ENCODE measurements around the gene SNAPC2. TPM values are rescaled to one million over a fixed set of nuclear protein-coding genes. Genes with fewer than 3 reads are reported as not detected.

Gene SNAPC2
- total and polyA plus RNA-seq, 12 donors = 8.2 to 38.2 (median 20.9) TPM

DNA sequence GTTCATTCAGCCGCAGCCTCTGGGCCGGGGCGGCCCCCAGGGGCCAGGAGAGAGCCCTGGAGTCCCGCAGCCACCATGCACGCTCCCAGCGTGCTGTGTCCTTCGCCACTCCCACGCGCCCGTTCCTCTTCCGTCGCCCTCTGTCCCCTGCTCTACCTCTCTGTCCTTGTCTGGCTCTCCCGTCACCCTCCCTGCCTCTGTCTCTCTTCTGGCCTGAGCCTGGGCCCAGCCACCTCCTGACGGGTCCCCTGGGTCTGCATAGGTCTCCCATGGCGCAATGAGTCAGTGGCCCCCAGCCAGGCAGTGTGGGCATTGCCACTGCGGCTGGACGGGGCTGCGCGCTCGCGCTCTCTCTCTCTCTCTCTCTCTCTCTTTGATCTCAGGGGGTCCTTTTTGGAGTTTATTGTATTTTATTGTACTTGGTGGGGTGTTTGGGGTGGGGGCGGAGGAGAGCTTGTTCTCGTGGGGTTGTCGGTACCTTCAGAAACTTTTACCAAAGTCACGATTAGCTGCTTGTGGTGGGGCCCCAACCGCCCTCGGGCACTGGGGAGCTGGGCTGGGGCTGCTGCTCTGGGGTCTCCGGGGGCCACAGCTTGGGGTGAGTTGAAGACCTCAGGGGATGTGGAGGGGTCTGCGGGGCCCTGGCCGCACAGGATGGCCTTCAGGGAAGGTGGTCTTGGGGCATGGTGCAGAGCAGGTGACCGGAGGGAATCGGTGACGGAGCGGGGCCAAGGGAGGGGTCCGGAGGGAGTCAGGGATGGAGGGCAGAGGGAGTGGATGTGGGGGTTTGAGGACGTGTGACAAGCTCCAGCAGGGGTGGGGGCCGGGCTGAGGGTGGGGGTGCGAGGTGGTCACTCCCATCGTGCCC, 7.2 kb upstream of the SNAPC2 start:
- Histone ChIP-seq H3K4me1 (replicated peaks in 1 of 2) (peaks cover 12 to 18% of the 10 kb centered on the region in 2 donors), H3K9me3 (replicated peaks in 1 of 3) (no peaks in the 10 kb centered on the region), H3K4me3 (no peak overlapping the region), H3K27ac (no peak overlapping the region), H3K27me3 (peaks cover 18% of the 10 kb centered on the region), H3K36me3 (replicated peaks in 1 of 2) (peaks cover 0 to 35% of the 10 kb centered on the region in 2 donors)
- peak in 2 of 7 donors; percentile 25 to 55 for DNase-seq
- intact Hi-C loops (cut with DNase I) = no loop called here
- WGBS, 4 donors = 92 to 95% (median 94%) methylated on average over 36 to 39 of the region's 39 CpGs
- TF ChIP-seq POLR2A (IDR thresholded peaks at IDR 0.05) = no peak
- TF ChIP-seq, protein P1, sequence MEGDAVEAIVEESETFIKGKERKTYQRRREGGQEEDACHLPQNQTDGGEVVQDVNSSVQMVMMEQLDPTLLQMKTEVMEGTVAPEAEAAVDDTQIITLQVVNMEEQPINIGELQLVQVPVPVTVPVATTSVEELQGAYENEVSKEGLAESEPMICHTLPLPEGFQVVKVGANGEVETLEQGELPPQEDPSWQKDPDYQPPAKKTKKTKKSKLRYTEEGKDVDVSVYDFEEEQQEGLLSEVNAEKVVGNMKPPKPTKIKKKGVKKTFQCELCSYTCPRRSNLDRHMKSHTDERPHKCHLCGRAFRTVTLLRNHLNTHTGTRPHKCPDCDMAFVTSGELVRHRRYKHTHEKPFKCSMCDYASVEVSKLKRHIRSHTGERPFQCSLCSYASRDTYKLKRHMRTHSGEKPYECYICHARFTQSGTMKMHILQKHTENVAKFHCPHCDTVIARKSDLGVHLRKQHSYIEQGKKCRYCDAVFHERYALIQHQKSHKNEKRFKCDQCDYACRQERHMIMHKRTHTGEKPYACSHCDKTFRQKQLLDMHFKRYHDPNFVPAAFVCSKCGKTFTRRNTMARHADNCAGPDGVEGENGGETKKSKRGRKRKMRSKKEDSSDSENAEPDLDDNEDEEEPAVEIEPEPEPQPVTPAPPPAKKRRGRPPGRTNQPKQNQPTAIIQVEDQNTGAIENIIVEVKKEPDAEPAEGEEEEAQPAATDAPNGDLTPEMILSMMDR (IDR thresholded peaks at IDR 0.05) = no peak

DNA sequence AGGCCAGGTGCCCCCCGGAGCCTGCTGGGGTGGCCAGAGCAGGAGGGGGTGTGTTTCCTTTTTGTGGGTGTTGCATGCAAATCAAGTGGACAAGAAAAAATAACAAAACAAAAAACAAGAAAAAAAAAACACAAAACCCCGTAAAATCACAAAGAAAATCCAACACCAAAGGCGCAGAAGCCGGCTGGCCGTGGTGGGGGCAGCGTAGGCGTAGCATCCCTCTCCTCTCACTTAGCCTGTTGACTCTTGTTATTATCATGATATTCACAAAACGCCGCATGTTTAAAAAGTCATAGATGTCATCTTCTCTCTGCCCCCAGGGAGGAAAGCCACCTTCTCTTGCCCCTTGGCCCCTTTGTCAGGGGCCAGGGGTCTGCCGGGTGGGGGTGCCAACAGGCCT, 6.5 kb upstream of the SNAPC2 start:
- TF ChIP-seq, protein P1 (IDR thresholded peaks at IDR 0.05) = no peak
- TF ChIP-seq POLR2A (IDR thresholded peaks at IDR 0.05) = no peak

DNA sequence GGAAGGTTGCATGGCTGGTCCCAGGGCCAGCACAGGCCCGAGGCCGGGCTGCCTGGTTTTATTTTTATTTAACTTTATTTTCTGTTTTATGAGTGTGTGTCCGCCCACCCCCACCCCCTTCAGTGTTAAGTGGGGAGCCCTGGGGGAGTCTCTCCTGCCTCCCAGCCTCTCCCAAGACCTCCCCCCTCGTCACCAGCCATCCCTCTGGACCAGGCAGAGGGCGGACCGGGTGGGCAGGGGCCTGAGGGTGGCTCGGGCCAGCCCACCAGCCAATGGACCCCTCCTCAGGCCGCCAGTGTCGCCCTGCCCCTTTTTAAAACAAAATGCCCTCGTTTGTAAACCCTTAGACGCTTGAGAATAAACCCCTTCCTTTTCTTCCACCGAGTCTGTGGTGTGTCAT, 6.0 kb upstream of the SNAPC2 start:
- no peaks in the 10 kb centered on the region for H3K9me3 ChIP-seq (replicated peaks in 1 of 3)
- TF ChIP-seq, protein P1 (IDR thresholded peaks at IDR 0.05) = no peak
- TF ChIP-seq POLR2A (IDR thresholded peaks at IDR 0.05) = no peak
- peaks cover 12 to 14% of the 10 kb centered on the region in 2 donors for H3K4me1 ChIP-seq (replicated peaks in 1 of 2)
- intact Hi-C loops (cut with DNase I) = no loop called here
- WGBS, 4 donors = 49 to 65% (median 60%) methylated on average over 9 to 12 of the region's 12 CpGs
- DNase-seq = no peak
- peaks cover 25% of the 10 kb centered on the region for H3K27me3 ChIP-seq
- H3K36me3 ChIP-seq (replicated peaks in 1 of 2) = peaks cover 0 to 35% of the 10 kb centered on the region in 2 donors
- no peak overlapping the region for H3K4me3 ChIP-seq
- no peak overlapping the region for H3K27ac ChIP-seq

More for the DNA sequence above, 6.5 kb upstream of the SNAPC2 start:
- peaks cover 12 to 14% of the 10 kb centered on the region in 2 donors for H3K4me1 ChIP-seq (replicated peaks in 1 of 2)
- peaks cover 23% of the 10 kb centered on the region for H3K27me3 ChIP-seq
- no peak for DNase-seq
- intact Hi-C loops (cut with DNase I) = no loop called here
- WGBS, 4 donors = 83 to 87% (median 87%) methylated on average over 10 of the region's 10 CpGs
- peaks cover 0 to 35% of the 10 kb centered on the region in 2 donors for H3K36me3 ChIP-seq (replicated peaks in 1 of 2)
- H3K9me3 ChIP-seq (replicated peaks in 1 of 3) = no peaks in the 10 kb centered on the region
- no peak overlapping the region for H3K27ac ChIP-seq
- no peak overlapping the region for H3K4me3 ChIP-seq

DNA sequence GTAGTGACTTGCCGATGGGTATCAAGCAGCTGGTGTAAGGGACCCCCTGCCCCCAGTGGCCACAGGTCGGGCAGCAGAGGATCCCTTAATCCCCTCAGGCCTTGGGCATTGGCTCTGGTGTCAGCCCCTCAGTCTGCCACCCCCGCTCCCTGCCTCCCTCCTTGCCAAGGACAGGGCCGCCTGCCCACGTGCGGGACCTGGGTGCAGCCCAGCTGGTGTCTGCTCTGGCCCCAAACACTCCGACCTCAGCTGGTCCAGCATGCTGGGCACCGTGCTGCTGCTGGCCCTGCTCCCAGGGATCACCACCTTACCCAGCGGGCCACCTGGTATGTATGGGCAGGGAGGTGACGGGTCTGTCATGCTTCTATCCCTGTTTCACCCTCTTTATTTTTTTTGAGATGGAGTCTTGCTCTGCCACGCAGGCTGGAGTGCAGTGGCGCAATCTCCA, 5.5 kb upstream of the SNAPC2 start, which contains the start of gene TGFBR3L:
Gene TGFBR3L (plus strand): TSS at position 233 of the 448 bp plus-strand sequence.
- 23 to 45% (median 42%) methylated on average over 9 to 12 of the region's 12 CpGs for WGBS, 4 donors
- peak in 2 of 7 donors; percentile 28 to 61 for DNase-seq
- Histone ChIP-seq H3K27me3 (peaks cover 25% of the 10 kb centered on the region), H3K36me3 (replicated peaks in 1 of 2) (peaks cover 0 to 35% of the 10 kb centered on the region in 2 donors), H3K9me3 (replicated peaks in 1 of 3) (no peaks in the 10 kb centered on the region), H3K4me1 (replicated peaks in 1 of 2) (peaks cover 12 to 15% of the 10 kb centered on the region in 2 donors), H3K27ac (no peak within 1 kb of the TSS), H3K4me3 (no peak within 1 kb of the TSS)
- TF ChIP-seq POLR2A (IDR thresholded peaks at IDR 0.05) = no peak
- TF ChIP-seq, protein P1 (IDR thresholded peaks at IDR 0.05) = no peak
- intact Hi-C loops (cut with DNase I) = no loop called here

Measured in adrenal gland (tissue), 12 donors.